AG09309 (cell line): ENCODE results near the gene ZBTB11.
"Not testable (repeated sequence)": the region's sequence is repeated elsewhere in the genome, so short reads cannot be mapped to it uniquely, and the experiment has no call there.

Source experiments
- DNase-seq: peaks from one replicate; pipeline ENCODE4 v3.0.0-alpha.2; 2010; ENCODE audit warnings: low read depth
- H3K4me3 ChIP-seq: 2 replicates; pipeline ENCODE4 v1.5.1; 2011; ENCODE audit warnings: mild to moderate bottlenecking, low read depth, low read length, moderate library complexity; ENCODE audit not compliant: control insufficient read depth
- TF ChIP-seq, protein P1 (sequence below): IDR thresholded peaks from 2 replicates; pipeline ENCODE4 v1.5.1; 2011; ENCODE audit warnings: mild to moderate bottlenecking, low read depth, low read length, inconsistent platforms; ENCODE audit not compliant: insufficient read depth, control insufficient read depth; ENCODE audit errors: missing control alignments

Gene ZBTB11

GRCh38 chr3:101642441-101642840, 34.5 kb downstream of the ZBTB11 start:
- DNase-seq: no peak
- TF ChIP-seq, protein P1, sequence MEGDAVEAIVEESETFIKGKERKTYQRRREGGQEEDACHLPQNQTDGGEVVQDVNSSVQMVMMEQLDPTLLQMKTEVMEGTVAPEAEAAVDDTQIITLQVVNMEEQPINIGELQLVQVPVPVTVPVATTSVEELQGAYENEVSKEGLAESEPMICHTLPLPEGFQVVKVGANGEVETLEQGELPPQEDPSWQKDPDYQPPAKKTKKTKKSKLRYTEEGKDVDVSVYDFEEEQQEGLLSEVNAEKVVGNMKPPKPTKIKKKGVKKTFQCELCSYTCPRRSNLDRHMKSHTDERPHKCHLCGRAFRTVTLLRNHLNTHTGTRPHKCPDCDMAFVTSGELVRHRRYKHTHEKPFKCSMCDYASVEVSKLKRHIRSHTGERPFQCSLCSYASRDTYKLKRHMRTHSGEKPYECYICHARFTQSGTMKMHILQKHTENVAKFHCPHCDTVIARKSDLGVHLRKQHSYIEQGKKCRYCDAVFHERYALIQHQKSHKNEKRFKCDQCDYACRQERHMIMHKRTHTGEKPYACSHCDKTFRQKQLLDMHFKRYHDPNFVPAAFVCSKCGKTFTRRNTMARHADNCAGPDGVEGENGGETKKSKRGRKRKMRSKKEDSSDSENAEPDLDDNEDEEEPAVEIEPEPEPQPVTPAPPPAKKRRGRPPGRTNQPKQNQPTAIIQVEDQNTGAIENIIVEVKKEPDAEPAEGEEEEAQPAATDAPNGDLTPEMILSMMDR: no peak

GRCh38 chr3:101641397-101642115, 35.4 kb downstream of the ZBTB11 start:
- not testable (repeated sequence) for H3K4me3 ChIP-seq, DNase-seq

More at GRCh38 chr3:101642441-101642840, 34.5 kb downstream of the ZBTB11 start:
- H3K4me3 ChIP-seq: no peak overlapping the region

DNA sequence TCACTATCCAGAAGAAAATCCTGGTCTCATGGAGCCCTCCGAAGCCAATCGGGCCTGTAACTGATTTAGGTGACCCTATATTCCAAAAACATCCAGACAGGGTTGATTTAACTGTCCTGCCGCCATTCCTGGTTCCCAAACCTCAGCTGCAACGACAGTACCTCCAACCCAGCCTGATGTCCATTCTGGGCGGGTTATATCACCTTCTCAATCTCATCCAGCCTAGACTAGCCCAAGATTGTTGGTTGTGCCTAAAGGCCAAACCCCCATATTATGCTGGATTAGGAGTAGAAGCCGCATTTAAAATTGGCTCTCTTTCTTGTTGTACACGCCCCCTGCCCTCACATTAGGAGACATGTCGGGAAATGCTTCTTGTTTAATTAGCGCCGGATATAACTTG, 36.7 kb downstream of the ZBTB11 start:
- TF ChIP-seq, protein P1: no peak
- DNase-seq: no peak
- no peak overlapping the region for H3K4me3 ChIP-seq

DNA sequence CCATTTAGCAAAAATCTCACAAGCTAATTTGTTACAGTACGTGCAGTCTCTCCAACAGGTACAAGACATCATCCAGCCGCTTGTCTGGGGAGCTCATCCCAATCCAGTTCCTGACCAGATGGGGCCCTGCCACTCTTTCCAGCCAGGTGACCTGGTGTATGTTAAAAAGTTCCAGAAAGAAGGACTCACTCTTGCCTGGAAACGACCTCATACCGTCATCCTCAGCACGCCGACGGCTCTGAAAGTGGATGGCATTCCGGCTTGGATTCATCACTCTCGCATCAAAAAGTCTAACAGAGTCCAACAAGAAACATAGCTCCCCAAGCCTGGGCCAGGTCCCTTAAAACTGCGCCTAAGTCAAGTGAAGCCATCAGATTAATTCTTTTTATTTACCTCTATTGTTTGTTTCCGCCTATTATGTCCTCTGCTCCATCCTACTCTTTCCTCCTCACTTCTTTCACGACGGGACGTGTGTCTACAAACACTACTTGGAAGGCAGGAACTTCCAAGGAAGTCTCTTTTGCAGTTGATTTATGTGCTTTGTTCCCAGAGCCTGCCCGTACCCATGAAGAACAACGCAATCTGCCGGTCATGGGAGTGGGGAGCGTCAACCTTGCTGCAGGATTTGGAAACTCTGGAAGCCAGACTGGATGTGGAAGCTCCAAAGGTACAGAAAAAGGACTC, 37.5 kb downstream of the ZBTB11 start:
- TF ChIP-seq, protein P1: no peak
- H3K4me3 ChIP-seq: no peak overlapping the region

GRCh38 chr3:101638261-101638745, 38.6 kb downstream of the ZBTB11 start:
- no peak for DNase-seq
- TF ChIP-seq, protein P1: peak; percentile 13
- H3K4me3 ChIP-seq: no peak overlapping the region

More for the DNA sequence above, 37.5 kb downstream of the ZBTB11 start:
- DNase-seq: no peak

GRCh38 chr3:101637451-101637850, 39.5 kb downstream of the ZBTB11 start:
- no peak for DNase-seq
- no peak overlapping the region for H3K4me3 ChIP-seq
- TF ChIP-seq, protein P1: no peak
